ENCODE results near the gene LMF2.
"Not testable (repeated sequence)": the region's sequence is repeated elsewhere in the genome, so short reads cannot be mapped to it uniquely, and the experiment has no call there.

Gene LMF2

GRCh38 chr22:50523806-50524675 is 16.5 kb upstream of the LMF2 start:
- DNase-seq (ENCODE audit: low spot score): no peak

- no peak for DNase-seq (ENCODE audit: low spot score)
Measured at GRCh38 chr22:50523458-50523805, 15.9 kb upstream of the LMF2 start.

GRCh38 chr22:50522806-50523438 is 15.4 kb upstream of the LMF2 start:
- no peak for DNase-seq (ENCODE audit: low spot score)

GRCh38 chr22:50522208-50522805 is 14.8 kb upstream of the LMF2 start:
- no peak for DNase-seq (ENCODE audit: low spot score)

GRCh38 chr22:50521710-50522109 is 14.2 kb upstream of the LMF2 start:
- no peak for DNase-seq (ENCODE audit: low spot score)

GRCh38 chr22:50520826-50521453 is 13.4 kb upstream of the LMF2 start:
- DNase-seq (ENCODE audit: low spot score): no peak

DNA sequence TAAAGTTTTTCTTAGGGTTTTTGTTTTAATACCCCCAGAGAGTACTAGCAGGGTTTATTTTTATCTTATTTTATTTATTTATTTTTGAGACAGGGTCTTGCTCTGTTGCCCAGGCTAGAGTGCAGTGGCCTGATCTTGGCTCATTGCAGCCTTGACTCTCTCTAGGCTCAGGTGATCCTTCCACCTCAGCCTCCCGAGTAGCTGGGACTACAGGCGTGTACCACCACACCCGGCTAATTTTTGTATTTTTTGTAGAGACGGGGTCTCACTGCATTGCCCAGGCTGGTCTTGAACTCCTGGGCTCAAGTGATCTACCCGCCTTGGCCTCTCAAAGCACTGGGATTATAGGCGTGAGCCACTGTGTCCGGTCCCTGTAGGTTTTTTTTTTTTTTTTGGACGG is 12.7 kb upstream of the LMF2 start:
- not testable (repeated sequence) for DNase-seq (ENCODE audit: low spot score)

DNA sequence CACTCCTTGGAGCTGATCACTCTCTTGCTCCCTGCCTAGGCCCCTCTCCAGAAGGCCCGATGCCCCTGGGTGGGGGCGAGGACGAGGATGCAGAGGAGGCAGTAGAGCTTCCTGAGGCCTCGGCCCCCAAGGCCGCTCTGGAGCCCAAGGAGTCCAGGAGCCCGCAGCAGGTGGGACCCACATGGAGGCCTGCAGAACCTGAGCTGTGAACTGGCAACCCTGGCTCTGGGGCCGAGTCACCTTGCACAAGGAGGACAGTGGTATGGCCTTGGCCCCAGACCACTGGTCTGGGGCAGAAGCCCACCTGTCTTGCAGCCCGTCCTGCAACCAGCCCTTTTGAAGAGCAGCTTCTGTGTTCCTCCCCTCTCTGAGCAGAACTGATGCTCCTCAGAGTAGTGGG is 11.6 kb upstream of the LMF2 start:
- DNase-seq (ENCODE audit: low spot score): no peak

GRCh38 chr22:50518606-50519005 is 11.1 kb upstream of the LMF2 start:
- no peak for DNase-seq (ENCODE audit: low spot score)

GRCh38 chr22:50517495-50518260 is 10.2 kb upstream of the LMF2 start:
- no peak for DNase-seq (ENCODE audit: low spot score)

DNA sequence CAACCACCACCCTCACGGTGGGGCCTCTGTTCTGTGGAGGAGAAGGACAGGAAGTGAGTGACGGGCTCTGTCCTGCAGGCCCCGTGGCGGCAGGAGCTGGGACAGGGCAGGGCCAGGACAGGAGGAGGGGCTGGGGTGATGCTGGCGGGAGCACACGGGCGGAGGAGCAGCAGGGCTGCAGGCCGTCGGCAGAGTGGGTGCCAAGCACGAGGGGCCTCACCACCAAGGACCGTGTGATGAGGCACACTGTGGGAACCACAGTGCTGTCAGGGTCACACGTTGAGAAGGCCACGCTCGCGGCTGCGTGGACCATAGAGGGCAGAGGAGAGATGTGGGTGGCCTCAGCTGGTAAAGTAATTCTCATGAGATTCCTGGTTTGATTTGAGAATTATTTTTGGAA is 9.4 kb upstream of the LMF2 start:
- no peak for DNase-seq (ENCODE audit: low spot score)

GRCh38 chr22:50516068-50516467 is 8.6 kb upstream of the LMF2 start:
- no peak for DNase-seq (ENCODE audit: low spot score)

DNA sequence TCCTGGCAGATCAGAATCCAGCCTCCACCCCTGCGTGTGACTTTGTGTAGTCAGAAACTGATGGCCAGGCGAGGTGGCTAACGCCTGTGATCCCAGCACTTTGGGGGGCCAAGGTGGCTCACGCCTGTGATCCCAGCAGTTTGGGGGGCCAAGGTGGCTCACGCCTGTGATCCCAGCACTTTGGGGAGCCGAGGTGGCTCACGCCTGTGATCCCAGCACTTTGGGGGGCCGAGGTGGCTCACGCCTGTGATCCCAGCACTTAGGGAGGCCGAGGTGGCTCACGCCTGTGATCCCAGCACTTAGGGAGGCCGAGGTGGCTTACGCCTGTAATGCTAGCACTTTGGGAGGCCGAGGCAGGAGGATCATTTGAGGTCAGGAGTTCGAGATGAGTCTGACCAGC is 5.7 kb upstream of the LMF2 start:
- DNase-seq (ENCODE audit: low spot score): no peak

- no peak for DNase-seq (ENCODE audit: low spot score)
Measured at GRCh38 chr22:50508897-50509296, 1.4 kb upstream of the LMF2 start.

DNA sequence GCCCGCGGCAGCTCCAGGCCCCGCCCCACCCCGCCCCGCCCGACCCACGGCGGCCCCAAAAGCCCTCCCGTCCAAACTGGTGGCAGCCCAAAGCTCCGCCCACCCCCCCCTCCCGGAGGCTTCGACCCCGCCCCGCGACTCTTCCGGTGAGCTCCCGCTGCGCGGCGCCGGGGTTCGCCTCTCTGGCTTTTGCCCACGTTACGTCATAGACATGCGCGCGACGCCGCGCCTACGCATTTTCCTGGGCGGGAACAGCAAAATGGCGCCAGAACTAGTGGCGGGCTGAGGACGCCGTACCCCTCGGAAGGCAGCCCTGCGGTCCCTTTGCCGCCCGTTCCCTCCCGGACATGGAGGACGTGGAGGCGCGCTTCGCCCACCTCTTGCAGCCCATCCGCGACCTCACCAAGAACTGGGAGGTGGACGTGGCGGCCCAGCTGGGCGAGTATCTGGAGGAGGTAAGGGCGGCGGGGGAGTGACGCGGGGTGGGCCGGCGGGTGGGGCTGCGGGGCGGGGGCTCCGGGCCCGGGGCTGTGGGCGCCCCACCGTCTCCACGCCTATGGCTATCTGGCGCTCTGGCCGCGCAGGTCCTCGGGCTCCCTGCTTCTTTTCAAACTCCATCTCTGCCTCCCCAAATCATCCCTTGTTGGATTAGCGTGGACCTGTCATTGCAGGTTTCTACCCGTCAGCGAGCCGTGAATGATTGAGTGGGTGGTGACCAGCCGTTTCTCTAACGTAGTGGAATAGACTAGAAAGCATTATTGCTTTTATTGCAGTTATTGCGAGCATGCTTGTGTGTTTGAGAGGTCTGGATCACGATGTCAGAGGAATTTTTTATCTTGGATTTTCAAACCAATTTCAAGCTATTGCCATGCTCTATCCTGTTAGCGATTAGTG is 736 bp upstream of the LMF2 start, which contains the start of gene NCAPH2:
Gene NCAPH2, plus strand, starts transcription at position 234 of the 894 bp plus-strand sequence. Its CDS starts 114 bp downstream, at position 348.
- peak; percentile 100 for DNase-seq (ENCODE audit: low spot score)

DNA sequence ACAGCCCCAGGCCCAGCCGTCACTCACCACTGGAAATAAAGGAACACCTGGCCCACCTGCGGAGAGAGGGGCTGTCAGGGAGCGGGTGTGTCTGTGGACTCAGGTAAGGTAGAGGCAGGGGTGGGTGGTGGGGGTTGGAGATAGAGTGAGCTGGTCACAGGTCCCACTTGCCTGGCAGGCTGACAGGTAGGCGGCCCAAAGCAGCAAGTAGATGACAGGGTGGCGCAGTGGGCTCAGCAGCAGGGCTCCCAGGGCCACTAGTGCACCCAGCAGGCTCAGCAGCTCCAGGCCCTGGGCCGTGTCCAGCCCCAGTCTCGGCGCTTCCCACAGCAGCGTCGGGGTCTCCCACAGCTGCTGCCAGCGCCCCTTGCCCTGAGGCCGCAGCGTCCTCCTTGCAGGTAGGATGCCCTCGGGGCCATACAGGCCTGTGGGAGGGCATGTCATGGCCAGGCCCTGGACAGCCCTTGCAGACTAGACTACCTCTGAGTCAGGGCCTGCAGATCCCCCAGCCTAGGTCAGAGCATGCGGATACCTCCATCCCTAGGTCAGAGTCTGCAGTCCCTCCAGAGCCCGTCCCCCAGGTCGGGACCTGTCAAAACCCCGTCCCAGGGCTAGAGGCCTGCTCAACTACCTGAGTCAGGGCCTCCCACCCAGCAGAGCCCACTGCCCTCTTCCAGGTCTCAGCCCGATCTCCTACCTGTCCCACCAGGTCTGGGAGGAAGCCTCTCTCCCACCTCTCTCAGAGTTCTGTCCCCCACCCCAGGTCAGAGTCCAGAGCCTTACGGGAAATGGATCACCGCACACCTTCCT is 686 bp downstream of the LMF2 start:
- peak; percentile 31 for DNase-seq (ENCODE audit: low spot score)

- DNase-seq (ENCODE audit: low spot score): no peak
Measured at GRCh38 chr22:50505776-50506610, 1.5 kb downstream of the LMF2 start.

DNA sequence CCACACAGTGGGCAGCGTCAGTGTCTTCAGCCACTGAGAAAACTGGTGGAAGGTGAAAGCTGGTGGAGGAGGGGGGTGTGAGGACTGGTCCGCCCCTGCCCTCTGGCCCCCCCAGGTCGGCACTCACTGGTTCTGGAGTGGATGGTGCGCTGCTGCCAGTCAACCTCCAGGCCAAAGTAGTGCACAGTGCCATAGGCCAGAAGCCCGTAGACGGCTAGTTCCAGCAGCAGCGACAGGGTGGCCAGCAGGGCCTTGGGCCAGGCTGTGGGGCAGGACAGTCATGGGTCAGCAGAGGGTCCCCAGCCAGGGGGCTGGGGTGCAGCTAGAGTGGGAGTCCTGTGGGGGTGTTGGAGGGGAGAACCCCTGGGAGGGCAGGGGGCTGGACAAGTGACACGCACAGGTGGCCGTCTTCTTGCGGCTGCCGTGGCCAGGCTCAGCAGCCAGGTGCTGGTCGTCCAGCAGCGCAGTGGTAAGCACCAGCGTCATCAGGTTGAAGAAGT is 2.2 kb downstream of the LMF2 start:
- DNase-seq (ENCODE audit: low spot score): no peak

All from AG20443 (cell line).